H9 (cell line): ENCODE measurements around the gene MRPL44. TPM values are rescaled to one million over a fixed set of nuclear protein-coding genes. Genes with fewer than 3 reads are reported as not detected.

ENCODE experiments used
- DNase-seq: peaks from one replicate; pipeline ENCODE4 v3.0.0-alpha.2; 2017
- H2AFZ ChIP-seq: one replicate; pipeline ENCODE4 v1.6.1; 2013; ENCODE audit warnings: mild to moderate bottlenecking, low read length, control low read depth, moderate library complexity
- H2AK5ac ChIP-seq: 2 replicates; pipeline ENCODE4 v1.6.1; 2013; ENCODE audit warnings: low read length, control low read depth, mixed read lengths; ENCODE audit not compliant: insufficient read length
- H2BK120ac ChIP-seq: one replicate; pipeline ENCODE4 v1.6.1; 2013; ENCODE audit warnings: low read depth, mild to moderate bottlenecking, low read length, control low read depth, inconsistent platforms; ENCODE audit not compliant: poor library complexity, severe bottlenecking
- H2BK12ac ChIP-seq: 2 replicates; pipeline ENCODE4 v1.6.1; 2013; ENCODE audit warnings: low read length, control low read depth, mixed read lengths, low read depth; ENCODE audit not compliant: insufficient read length
- H2BK15ac ChIP-seq: 2 replicates; pipeline ENCODE4 v1.6.1; 2013; ENCODE audit warnings: low read depth, low read length, control low read depth
- H2BK20ac ChIP-seq: one replicate; pipeline ENCODE4 v1.6.1; 2013; ENCODE audit warnings: low read depth, mild to moderate bottlenecking, low read length, control low read depth, inconsistent platforms; ENCODE audit not compliant: poor library complexity, severe bottlenecking
- H2BK5ac ChIP-seq: 2 replicates; pipeline ENCODE4 v1.6.1; 2013; ENCODE audit warnings: low read length, control low read depth, mixed read lengths; ENCODE audit not compliant: insufficient read length
- H3K14ac ChIP-seq: 2 replicates; pipeline ENCODE4 v1.6.1; 2013; ENCODE audit warnings: low read length, control low read depth; ENCODE audit not compliant: insufficient read depth
- H3K18ac ChIP-seq: 2 replicates; pipeline ENCODE4 v1.6.1; 2013; ENCODE audit warnings: low read depth, mild to moderate bottlenecking, mixed read lengths, low read length, control low read depth; ENCODE audit not compliant: insufficient read length
- H3K23ac ChIP-seq: 2 replicates; pipeline ENCODE4 v1.6.1; 2013; ENCODE audit warnings: low read length, control low read depth, mixed read lengths, low read depth; ENCODE audit not compliant: insufficient read length
- H3K23me2 ChIP-seq: 2 replicates; pipeline ENCODE4 v1.6.1; 2013; ENCODE audit warnings: low read depth, mild to moderate bottlenecking, mixed read lengths, low read length, control low read depth; ENCODE audit not compliant: insufficient read length, poor library complexity, severe bottlenecking
- H3K27ac ChIP-seq: 2 replicates; pipeline ENCODE4 v1.5.1; 2013; ENCODE audit warnings: low read length, control low read depth, mixed read lengths, low read depth; ENCODE audit not compliant: insufficient read length
- H3K27me3 ChIP-seq: 2 replicates; pipeline ENCODE4 v1.6.1; 2013; ENCODE audit warnings: low read length, control low read depth, inconsistent platforms; ENCODE audit not compliant: insufficient read depth
- H3K4ac ChIP-seq: 2 replicates; pipeline ENCODE4 v1.6.1; 2013; ENCODE audit warnings: low read depth, mild to moderate bottlenecking, control low read depth, inconsistent platforms, low read length, moderate library complexity
- H3K4me1 ChIP-seq: 2 replicates; pipeline ENCODE4 v1.6.1; 2013; ENCODE audit warnings: low read length, control low read depth, inconsistent platforms; ENCODE audit not compliant: insufficient read depth
- H3K4me2 ChIP-seq: 2 replicates; pipeline ENCODE4 v1.6.1; 2013; ENCODE audit warnings: low read length, control low read depth, mixed read lengths; ENCODE audit not compliant: insufficient read length, insufficient read depth
- H3K56ac ChIP-seq: 2 replicates; pipeline ENCODE4 v1.6.1; 2013; ENCODE audit warnings: low read depth, mild to moderate bottlenecking, mixed read lengths, low read length, control low read depth; ENCODE audit not compliant: insufficient read length
- H3K79me1 ChIP-seq: 2 replicates; pipeline ENCODE4 v1.6.1; 2013; ENCODE audit warnings: low read depth, mild to moderate bottlenecking, moderate library complexity, low read length, control low read depth, inconsistent platforms; ENCODE audit not compliant: insufficient read depth, poor library complexity, severe bottlenecking
- H3K79me2 ChIP-seq: 2 replicates; pipeline ENCODE4 v1.6.1; 2013; ENCODE audit warnings: low read length, control low read depth, inconsistent platforms; ENCODE audit not compliant: insufficient read depth
- H3K9ac ChIP-seq: 2 replicates; pipeline ENCODE4 v1.6.1; 2013; ENCODE audit warnings: low read length, control low read depth, mixed read lengths; ENCODE audit not compliant: insufficient read length; ENCODE audit errors: extremely low read depth
- H3K9me3 ChIP-seq: one replicate; pipeline ENCODE4 v1.6.1; 2013; ENCODE audit warnings: low read depth, low read length, inconsistent platforms; ENCODE audit not compliant: control insufficient read depth
- H3T11ph ChIP-seq: one replicate; pipeline ENCODE4 v1.6.1; 2013; ENCODE audit warnings: mild to moderate bottlenecking, low read length, control low read depth, inconsistent platforms
- H4K20me1 ChIP-seq: one replicate; pipeline ENCODE4 v1.6.1; 2013; ENCODE audit not compliant: control insufficient read depth, insufficient read length, insufficient read depth
- H4K5ac ChIP-seq: 2 replicates; pipeline ENCODE4 v1.6.1; 2013; ENCODE audit warnings: low read depth, mild to moderate bottlenecking, mixed read lengths, low read length, control low read depth; ENCODE audit not compliant: insufficient read length
- H4K8ac ChIP-seq: replicated peaks from 2 replicates; pipeline ENCODE4 v1.6.1; 2013; ENCODE audit warnings: low read length, control low read depth, mixed read lengths, low read depth; ENCODE audit not compliant: insufficient read length
- H4K91ac ChIP-seq: 2 replicates; pipeline ENCODE4 v1.6.1; 2013; ENCODE audit warnings: low read depth, mild to moderate bottlenecking, moderate library complexity, mixed read lengths, low read length, control low read depth; ENCODE audit not compliant: insufficient read length
- H3K27ac Mint-ChIP-seq, 3 experiments: 2 replicates in 2 of 3; 3 replicates in 1 of 3; pipeline ENCODE4 v1.8.0; 2020 to 2021; ENCODE audit warnings: mixed read lengths in 3 of 3, mild to moderate bottlenecking in 1 of 3, moderate library complexity in 1 of 3
- H3K27me3 Mint-ChIP-seq: 2 replicates; pipeline ENCODE4 v1.8.0; 2021; ENCODE audit warnings: low read depth, mild to moderate bottlenecking, moderate library complexity, mixed read lengths
- H3K36me3 Mint-ChIP-seq, 3 experiments: 2 replicates in 2 of 3; 3 replicates in 1 of 3; pipeline ENCODE4 v1.8.0; 2020 to 2021; ENCODE audit warnings: low read depth in 3 of 3, mixed read lengths in 3 of 3; ENCODE audit not compliant: insufficient read depth in 1 of 3
- H3K4me1 Mint-ChIP-seq, 2 experiments: 2 replicates each; pipeline ENCODE4 v1.8.0; 2020; ENCODE audit warnings: mixed read lengths in 2 of 2
- H3K4me3 Mint-ChIP-seq, 2 experiments: 2 replicates in 1 of 2; 3 replicates in 1 of 2; pipeline ENCODE4 v1.8.0; 2020 to 2021; ENCODE audit warnings: mild to moderate bottlenecking in 2 of 2, mixed read lengths in 2 of 2, moderate library complexity in 1 of 2
- H3K9me3 Mint-ChIP-seq, 2 experiments: 2 replicates in 1 of 2; 3 replicates in 1 of 2; pipeline ENCODE4 v1.8.0; 2020; ENCODE audit warnings: mild to moderate bottlenecking in 2 of 2, mixed read lengths in 2 of 2, moderate library complexity in 1 of 2
- CTCF ChIP-seq: fragments of 200-600 bp; sonication (generic); conservative IDR thresholded peaks from 3 replicates; pipeline ENCODE4 v1.8.0; 2021; ENCODE audit warnings: antibody characterized with exemption, mild to moderate bottlenecking
- total RNA-seq: library from RNA; stranded (reverse); gene quantifications from 2 replicates; pipeline ENCODE4 v1.2.1, GENCODE V29; 2021

MRPL44 gene
- total RNA-seq, 1 experiment from 2014 or later, result 46.1 TPM

GRCh38 chr2:223935459-223936125, 21.7 kb upstream of the MRPL44 start:
- peak overlapping the region in 1 of 2 experiments; percentile 19; a peak in 1 of 5 replicates for H3K4me3 Mint-ChIP-seq
- Histone ChIP-seq H3K4me2 (no peak overlapping the region), H2BK12ac (no peak overlapping the region), H3K4me1 (peaks cover 28% of the 10 kb centered on the region), H3K9ac (no peak overlapping the region), H3K14ac (no peak overlapping the region), H3K27ac (no peak overlapping the region), H2BK120ac (no peak overlapping the region), H2BK20ac (peak overlapping the region; percentile 75), H3K4ac (no peak overlapping the region), H3K23ac (no peak overlapping the region), H4K5ac (no peak overlapping the region), H3K79me2 (peaks cover 40% of the 10 kb centered on the region; the same call in 1 of the 2 replicates), H2BK15ac (no peak overlapping the region), H2BK5ac (no peak overlapping the region), H2AK5ac (peak overlapping the region; percentile 59), H3K79me1 (peaks cover 6% of the 10 kb centered on the region), H4K91ac (no peak overlapping the region), H3T11ph (no peak overlapping the region), H4K20me1 (no peaks in the 10 kb centered on the region), H3K9me3 (no peaks in the 10 kb centered on the region), H2AFZ (no peak overlapping the region), H3K18ac (no peak overlapping the region), H3K56ac (no peak overlapping the region), H4K8ac (no peak overlapping the region), H3K27me3 (no peaks in the 10 kb centered on the region), H3K23me2 (no peaks in the 10 kb centered on the region)
- H3K4me1 Mint-ChIP-seq, result peaks cover 56 to 64% of the 10 kb centered on the region in 2 experiments
- no peak for TF ChIP-seq CTCF
- no peaks in the 10 kb centered on the region for H3K27me3 Mint-ChIP-seq
- H3K36me3 Mint-ChIP-seq, result peaks cover 0 to 6% (median 3%) of the 10 kb centered on the region in 3 experiments; a peak in 3 of 7 replicates
- H3K27ac Mint-ChIP-seq, result peak overlapping the region; percentile 30 to 87 (median 31); a peak in 6 of 7 replicates
- no peak for DNase-seq
- H3K9me3 Mint-ChIP-seq, result no peaks in the 10 kb centered on the region
